Stimulated activated naive CD4-positive, alpha-beta T cell (primary cell): ENCODE measurements around the gene SCYL1.
"Not testable (repeated sequence)": the region's sequence is repeated elsewhere in the genome, so short reads cannot be mapped to it uniquely, and the experiment has no call there.

Experiments used
- DNase-seq, 6 experiments: peaks; one replicate each; lab custom pipeline; 2025; lab: John Stamatoyannopoulos, UW

SCYL1 gene

DNA sequence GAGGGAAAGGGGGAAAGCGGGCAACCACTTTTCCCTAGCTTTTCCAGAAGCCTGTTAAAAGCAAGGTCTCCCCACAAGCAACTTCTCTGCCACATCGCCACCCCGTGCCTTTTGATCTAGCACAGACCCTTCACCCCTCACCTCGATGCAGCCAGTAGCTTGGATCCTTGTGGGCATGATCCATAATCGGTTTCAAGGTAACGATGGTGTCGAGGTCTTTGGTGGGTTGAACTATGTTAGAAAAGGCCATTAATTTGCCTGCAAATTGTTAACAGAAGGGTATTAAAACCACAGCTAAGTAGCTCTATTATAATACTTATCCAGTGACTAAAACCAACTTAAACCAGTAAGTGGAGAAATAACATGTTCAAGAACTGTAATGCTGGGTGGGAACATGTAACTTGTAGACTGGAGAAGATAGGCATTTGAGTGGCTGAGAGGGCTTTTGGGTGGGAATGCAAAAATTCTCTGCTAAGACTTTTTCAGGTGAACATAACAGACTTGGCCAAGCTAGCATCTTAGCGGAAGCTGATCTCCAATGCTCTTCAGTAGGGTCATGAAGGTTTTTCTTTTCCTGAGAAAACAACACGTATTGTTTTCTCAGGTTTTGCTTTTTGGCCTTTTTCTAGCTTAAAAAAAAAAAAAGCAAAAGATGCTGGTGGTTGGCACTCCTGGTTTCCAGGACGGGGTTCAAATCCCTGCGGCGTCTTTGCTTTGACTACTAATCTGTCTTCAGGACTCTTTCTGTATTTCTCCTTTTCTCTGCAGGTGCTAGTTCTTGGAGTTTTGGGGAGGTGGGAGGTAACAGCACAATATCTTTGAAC is 19.2 kb upstream of the SCYL1 start:
- DNase-seq = peak in 2 of 6 experiments; percentile 38 to 57

DNA sequence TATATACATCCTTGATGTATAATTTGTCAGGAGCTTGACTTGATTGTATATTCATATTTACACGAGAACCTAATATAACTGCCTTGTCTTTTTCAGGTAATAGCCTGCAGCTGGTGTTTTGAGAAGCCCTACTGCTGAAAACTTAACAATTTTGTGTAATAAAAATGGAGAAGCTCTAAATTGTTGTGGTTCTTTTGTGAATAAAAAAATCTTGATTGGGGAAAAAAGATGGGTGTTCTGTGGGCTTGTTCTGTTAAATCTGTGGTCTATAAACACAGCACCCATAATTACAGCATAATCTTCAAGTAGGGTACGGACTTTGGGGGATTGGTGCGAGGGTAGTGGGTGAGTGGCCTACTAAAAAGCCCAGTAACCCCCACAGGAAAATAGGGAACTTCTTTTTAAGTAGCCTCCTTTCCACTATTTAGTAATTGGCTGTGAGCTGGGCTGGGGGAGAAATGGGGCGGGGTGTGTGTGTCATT is 18.6 kb upstream of the SCYL1 start:
- peak in 3 of 6 experiments; percentile 49 to 62 (median 52) for DNase-seq

DNA sequence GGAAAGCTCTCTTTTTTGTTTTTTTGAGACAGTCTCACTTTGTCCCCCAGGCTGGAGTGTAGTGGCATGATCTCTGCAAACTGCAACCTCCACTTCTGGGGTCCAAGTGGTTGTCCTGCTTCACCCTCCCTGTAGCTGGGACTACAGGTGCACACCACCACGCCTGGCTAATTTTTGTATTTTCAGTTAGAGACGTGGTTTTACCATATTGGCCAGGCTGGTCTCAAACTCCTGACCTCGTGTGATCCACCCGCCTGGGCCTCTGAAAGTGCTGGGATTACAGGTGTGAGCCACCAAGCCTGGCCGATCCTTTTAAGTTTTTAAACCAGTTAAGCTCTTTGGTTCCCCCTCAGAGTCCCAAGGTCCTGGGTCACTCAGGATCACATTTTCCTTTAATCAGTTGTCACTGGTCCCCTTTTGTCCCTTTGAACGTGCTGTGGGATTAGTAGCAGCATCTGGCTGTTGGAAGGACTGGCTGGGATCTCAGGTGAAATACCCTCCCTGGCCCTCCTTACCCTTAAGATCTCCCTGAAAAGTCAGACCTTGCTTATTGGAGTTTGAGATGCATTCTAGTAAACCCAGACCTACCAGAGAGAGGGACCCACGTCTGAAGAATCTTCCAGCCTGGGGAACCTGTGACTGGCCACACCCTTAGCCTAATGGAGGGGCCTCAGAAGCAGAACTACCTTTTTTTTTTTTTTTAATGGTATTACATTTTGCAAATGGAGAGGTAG is 17.9 kb upstream of the SCYL1 start:
- peak in 5 of 6 experiments; percentile 41 to 82 (median 52) for DNase-seq

DNA sequence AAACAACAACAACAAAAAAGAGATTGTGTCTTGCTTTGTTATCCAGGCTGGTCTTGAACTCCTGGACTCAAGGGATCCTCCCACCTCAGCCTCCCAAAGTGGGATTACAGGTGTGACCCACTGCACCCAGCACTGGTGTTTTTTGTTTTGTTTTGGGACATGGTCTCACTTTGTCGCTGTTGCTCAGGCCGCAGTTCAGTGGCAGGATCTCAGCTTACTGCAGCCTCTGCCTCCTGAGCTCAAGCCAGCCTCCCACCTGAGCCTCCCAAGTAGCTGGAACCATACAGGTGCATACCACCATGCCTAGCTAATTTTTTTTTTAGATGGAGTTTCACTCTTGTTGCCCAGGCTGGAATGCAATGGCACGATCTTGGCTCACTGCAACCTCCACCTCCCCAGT is 12.6 kb upstream of the SCYL1 start:
- DNase-seq = not testable (repeated sequence)

DNA sequence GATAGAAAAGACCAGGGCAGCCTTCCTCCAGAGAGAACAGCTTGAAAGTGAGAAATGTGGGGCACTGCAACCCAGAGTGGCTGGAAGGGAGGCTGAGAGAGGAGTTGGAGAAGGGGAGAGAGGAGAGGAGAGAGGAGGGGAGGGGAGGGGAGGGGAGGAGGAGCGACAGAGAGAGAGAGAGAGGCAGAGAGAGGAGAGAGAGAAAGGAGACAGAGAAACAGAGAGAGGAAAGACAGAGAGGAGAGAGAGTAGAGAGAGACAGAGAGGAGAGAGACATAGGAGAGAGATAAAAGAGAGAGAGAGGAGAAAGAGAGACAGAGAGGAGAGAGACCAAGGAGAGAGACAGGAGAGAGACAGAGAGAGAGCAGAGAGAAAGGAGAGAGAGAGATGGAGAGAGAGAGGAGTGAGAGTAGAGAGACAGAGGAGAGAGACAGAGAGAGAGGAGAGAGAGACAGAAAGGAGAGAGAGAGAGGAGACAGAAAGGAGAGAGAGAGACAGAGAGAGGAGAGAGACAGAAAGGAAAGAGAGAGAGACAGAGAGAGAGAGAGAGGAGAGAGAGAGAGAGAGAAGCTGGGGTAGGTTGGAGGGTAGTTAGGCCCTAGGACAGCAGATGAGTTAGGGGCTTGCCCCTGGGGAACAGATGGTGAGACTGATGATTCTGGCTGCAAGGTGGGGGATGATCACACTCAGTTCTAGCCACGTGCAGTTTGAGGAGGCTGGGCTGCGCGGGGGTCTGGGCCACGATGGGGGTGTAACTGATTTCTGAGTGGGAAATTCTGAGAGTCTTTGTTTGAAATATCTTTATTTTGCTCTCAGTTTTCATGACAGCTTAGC is 8.5 kb upstream of the SCYL1 start:
- no peak for DNase-seq

- DNase-seq = not testable (repeated sequence)
These were observed 5.8 kb upstream of the SCYL1 start for GRCh38 chr11:65518941-65519549.

GRCh38 chr11:65521777-65522521 is 2.9 kb upstream of the SCYL1 start:
- peak in 5 of 6 experiments; percentile 29 to 60 (median 43) for DNase-seq

- DNase-seq = peak in 5 of 6 experiments; percentile 39 to 65 (median 56)
These were observed 1.9 kb upstream of the SCYL1 start for GRCh38 chr11:65522718-65523630.

- DNase-seq = peak in 1 of 6 experiments; percentile 46
These were observed 1.3 kb upstream of the SCYL1 start for GRCh38 chr11:65523631-65523968.

DNA sequence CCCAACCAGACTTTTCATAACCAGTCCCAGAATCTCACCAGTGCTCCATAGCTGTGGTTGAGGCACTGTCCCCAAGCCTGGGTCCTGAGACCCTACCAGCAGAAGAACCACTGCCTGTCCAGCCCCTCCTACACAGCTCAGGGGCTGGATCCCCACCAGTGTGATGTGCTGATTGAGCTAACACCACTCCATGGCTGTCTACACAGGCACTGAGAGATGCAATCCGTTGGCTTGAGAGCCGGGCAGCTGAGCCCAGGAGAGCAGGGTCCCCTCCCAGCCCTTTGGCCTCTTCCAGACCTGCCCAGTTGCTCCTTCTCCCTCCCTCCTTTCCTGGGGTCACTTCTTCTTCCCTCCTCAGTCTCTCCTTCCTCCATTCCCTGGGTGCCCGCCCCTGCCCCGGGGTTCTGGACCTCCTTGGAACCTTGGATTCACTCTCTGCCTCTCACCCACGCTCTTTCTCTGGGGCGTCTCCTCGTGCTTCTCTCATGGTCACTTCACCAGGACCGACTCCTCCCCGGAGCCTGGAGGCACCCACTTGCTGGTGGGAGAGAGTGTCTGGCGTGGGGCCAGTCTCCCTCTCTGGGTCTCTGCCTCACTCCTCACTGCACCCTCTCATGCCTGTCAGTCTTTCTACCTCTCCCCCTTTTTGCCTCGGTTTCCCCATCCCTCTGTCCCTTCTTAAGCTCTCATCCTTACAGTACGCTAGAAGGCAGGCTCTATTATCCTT is 706 bp upstream of the SCYL1 start:
- peak in 1 of 6 experiments; percentile 46 for DNase-seq

- peak in 1 of 6 experiments; percentile 36 for DNase-seq
These were observed 930 bp downstream of the SCYL1 start for GRCh38 chr11:65525546-65526480.

DNA sequence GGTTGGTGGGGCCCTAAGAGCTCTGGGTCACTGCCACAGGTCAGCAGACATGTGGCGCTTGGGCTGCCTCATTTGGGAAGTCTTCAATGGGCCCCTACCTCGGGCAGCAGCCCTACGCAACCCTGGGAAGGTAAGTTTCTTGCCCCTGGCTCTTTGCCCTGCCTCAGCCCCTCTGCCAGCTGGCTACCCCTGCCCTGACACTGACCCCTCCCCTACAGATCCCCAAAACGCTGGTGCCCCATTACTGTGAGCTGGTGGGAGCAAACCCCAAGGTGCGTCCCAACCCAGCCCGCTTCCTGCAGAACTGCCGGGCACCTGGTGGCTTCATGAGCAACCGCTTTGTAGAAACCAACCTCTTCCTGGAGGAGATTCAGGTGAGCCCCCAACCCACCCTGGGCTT is 1.9 kb downstream of the SCYL1 start:
- no peak for DNase-seq

DNA sequence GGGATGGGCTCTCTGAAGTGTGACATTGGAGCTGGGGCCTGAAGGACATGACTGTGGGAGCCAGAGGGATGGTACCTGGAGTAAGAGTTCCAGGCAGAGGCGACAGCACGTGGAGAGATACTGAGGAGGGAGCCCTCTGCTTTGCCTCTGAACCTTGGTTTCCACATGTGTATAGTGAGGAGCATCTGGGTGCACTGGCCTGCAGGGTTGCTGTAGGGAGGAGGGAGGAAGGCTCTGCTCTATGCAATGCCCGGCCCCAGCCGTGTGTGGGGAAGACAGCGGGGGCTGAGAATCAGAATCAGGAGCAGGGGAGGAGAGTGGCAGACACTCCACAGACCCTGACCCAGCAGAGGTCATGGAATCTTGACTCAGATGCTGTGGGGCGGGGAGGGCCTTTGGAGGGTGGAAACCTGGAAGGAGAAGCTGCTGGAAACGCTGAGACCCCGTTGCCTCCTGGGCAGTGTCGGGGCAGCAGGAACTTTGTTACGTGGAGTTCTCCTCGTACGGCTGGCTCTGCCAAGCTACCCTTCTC is 4.0 kb downstream of the SCYL1 start:
- DNase-seq = no peak

DNA sequence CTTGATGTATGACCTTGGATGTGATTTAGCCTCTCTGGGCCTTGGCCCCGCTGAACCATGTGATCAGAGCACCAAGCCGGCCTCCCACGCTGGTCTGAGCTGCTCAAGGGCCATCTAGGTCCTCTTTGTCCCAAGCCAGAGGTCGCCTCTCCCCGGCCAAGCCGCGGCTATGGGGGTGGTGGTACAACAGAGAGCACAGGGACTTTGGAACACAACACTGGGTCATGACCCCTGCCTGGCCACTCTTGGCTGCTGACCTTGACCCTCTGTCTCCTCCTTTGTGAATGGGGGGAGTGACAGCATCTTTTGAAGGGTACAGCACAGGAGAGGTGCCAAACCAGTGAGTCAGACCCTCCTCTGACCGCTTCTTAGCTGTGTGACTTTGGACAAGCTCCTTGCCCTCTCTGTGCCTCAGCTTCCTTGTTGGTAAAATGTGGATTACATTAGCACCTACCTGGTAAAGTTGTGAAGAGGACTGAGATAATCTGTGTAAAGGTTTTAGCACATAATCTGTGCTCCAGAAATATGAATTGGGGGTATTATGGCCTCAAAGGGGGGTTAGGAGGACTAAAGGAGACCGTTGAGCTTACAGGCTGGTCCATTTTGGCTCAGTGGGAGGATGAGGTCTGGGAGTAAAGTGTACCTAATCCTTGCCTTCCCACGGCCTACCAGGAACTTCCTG is 4.7 kb downstream of the SCYL1 start:
- DNase-seq = no peak

GRCh38 chr11:65530157-65530496 is 5.2 kb downstream of the SCYL1 start:
- peak in 4 of 6 experiments; percentile 10 to 32 (median 28) for DNase-seq

DNA sequence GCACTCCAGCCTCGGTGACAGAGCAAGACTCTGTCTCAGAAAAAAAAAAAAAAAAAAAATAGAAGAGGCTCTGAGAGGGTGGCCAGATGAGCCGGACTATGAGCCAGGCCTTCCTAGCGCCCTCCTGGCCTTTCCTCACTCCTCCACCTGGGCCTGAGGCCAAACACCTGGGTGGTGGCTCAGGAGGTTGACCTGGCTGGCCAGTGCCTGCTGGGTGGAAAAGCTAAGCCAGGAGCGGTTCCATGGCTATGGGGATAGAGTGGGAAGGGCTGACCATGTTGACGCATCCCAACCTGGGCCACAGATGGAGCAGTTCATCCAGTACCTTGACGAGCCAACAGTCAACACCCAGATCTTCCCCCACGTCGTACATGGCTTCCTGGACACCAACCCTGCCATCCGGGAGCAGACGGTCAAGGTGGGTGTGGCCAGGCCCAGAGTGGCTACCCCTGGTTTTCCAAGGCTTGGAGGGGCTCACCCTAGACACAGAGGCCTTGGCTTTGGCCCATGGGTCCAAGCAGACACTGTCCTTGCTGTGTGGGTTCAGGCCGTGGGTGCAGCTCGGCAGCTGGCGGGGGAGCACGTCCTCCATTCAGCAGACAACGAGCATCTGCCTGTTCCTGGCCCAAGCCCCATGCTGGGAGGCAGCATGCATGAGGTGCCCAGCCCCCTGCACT is 7.6 kb downstream of the SCYL1 start:
- no peak for DNase-seq

GRCh38 chr11:65535102-65535501 is 10.2 kb downstream of the SCYL1 start:
- no peak for DNase-seq
